Caco-2 (cell line): ENCODE data around the gene SLITRK1. TPM values are rescaled to one million over a fixed set of nuclear protein-coding genes. Genes with fewer than 3 reads are reported as not detected.

Source experiments
- Bru-seq: library from RNA; stranded (reverse); fragments of 400-500 nt; gene quantifications from one replicate; lab custom pipeline; 2021; lab: Mats Ljungman, UMichigan
- BruChase-seq, 2 experiments: library from RNA; stranded (reverse); fragments of 400-500 nt; gene quantifications; one replicate each; lab custom pipeline; 2021; lab: Mats Ljungman, UMichigan
- BruUV-seq: library from RNA; stranded (reverse); fragments of 400-500 nt; replicated peaks from 2 replicates; lab custom pipeline; 2021; lab: Mats Ljungman, UMichigan
- CTCF ChIA-PET: fragments of 300-600 bp; sonication (Branson Sonifier 250); formaldehyde crosslinking; loops from one replicate; lab custom pipeline; 2022; ENCODE audit warnings: antibody characterized with exemption; lab: Charles Lee
- POLR2A ChIA-PET: fragments of 300-600 bp; sonication (Branson Sonifier 250); formaldehyde crosslinking; loops from one replicate; lab custom pipeline; 2022; ENCODE audit warnings: antibody characterized with exemption; lab: Charles Lee
- DNase-seq, 2 experiments: peaks; one replicate each; pipeline versions ENCODE4 v3.0.0 to v3.0.0-alpha.2; 2020 to 2022
- H3K27me3 ChIP-seq: replicated peaks from 2 replicates; pipeline ENCODE4 v1.6.0; 2011; ENCODE audit warnings: low read length; ENCODE audit not compliant: control insufficient read depth, insufficient read depth
- H3K36me3 ChIP-seq: 2 replicates; pipeline ENCODE4 v1.5.1; 2011; ENCODE audit warnings: low read length; ENCODE audit not compliant: control insufficient read depth, insufficient read depth
- H3K4me1 ChIP-seq: fragments of 250-450 bp; sonication (Bioruptor Pico); 2 replicates; pipeline ENCODE4 v1.5.1; 2020; ENCODE audit warnings: mild to moderate bottlenecking
- H3K4me3 ChIP-seq: 2 replicates; pipeline ENCODE4 v1.5.1; 2011; ENCODE audit warnings: low read depth, mild to moderate bottlenecking, control low read depth, low read length
- H3K9me3 ChIP-seq: fragments of 250-450 bp; sonication (Bioruptor Pico); 2 replicates; pipeline ENCODE4 v1.5.1; 2020; ENCODE audit warnings: mild to moderate bottlenecking, moderate library complexity
- H3K27ac Mint-ChIP-seq: one replicate; pipeline ENCODE4 v1.8.0; 2022; ENCODE audit warnings: mixed read lengths; ENCODE audit not compliant: unreplicated experiment
- H3K27me3 Mint-ChIP-seq: one replicate; pipeline ENCODE4 v1.8.0; 2022; ENCODE audit warnings: mixed read lengths; ENCODE audit not compliant: insufficient read depth, unreplicated experiment
- H3K36me3 Mint-ChIP-seq: one replicate; pipeline ENCODE4 v1.8.0; 2022; ENCODE audit warnings: mild to moderate bottlenecking, mixed read lengths; ENCODE audit not compliant: insufficient read depth, unreplicated experiment
- H3K4me1 Mint-ChIP-seq: one replicate; pipeline ENCODE4 v1.8.0; 2022; ENCODE audit warnings: low read depth, mixed read lengths; ENCODE audit not compliant: unreplicated experiment
- H3K4me3 Mint-ChIP-seq: one replicate; pipeline ENCODE4 v1.8.0; 2022; ENCODE audit warnings: mild to moderate bottlenecking, moderate library complexity, mixed read lengths; ENCODE audit not compliant: unreplicated experiment
- H3K9me3 Mint-ChIP-seq: one replicate; pipeline ENCODE4 v1.8.0; 2022; ENCODE audit warnings: mixed read lengths; ENCODE audit not compliant: unreplicated experiment
- CTCF ChIP-seq, 2 experiments: fragments of 200-600 bp in 1 of 2; IDR thresholded peaks; 1 replicate in 1 of 2; 2 replicates in 1 of 2; pipeline versions ENCODE4 v1.5.1 to v1.8.0; 2011 to 2022; ENCODE audit warnings: antibody characterized with exemption in 1 of 2, control low read depth in 1 of 2, inconsistent platforms in 1 of 2, low read depth in 1 of 2, low read length in 1 of 2, mild to moderate bottlenecking in 1 of 2, moderate library complexity in 1 of 2; ENCODE audit not compliant: insufficient read depth in 1 of 2, severe bottlenecking in 1 of 2, unreplicated experiment in 1 of 2
- intact Hi-C: fragments of 100-400 bp; cut with micrococcal nuclease; formaldehyde crosslinking; loops from one replicate; pipeline ENCODE4 v1.10.0; 2022; ENCODE audit not compliant: unreplicated experiment
- long read RNA-seq: library from polyadenylated mRNA; stranded (forward); transcript quantifications from one replicate; pipeline ENCODE4 v2.0.0, GENCODE V29; 2022
- total RNA-seq: library from RNA; stranded (reverse); gene quantifications from 2 replicates; pipeline ENCODE4 v1.2.3, GENCODE V29; 2022

Gene SLITRK1
- total RNA-seq (not detected in 2 replicates), Bru-seq, nascent RNA (not detected), BruChase-seq, experiment 1, labeled RNA remaining after a 2-hour chase (not detected), BruChase-seq, experiment 2, labeled RNA remaining after a 6-hour chase (not detected)
- long read RNA-seq, result 0 reads

- peak; percentile 46 to 59 for DNase-seq
- H3K36me3 ChIP-seq, result no peaks in the 10 kb centered on the region
- no peaks in the 10 kb centered on the region for H3K4me1 ChIP-seq
- no peak for TF ChIP-seq CTCF (IDR thresholded peaks at IDR 0.05; ENCODE audit: insufficient read depth in 1 of 2, low read depth in 1 of 2, low read length in 1 of 2, severe bottlenecking in 1 of 2, unreplicated experiment in 1 of 2)
- Mint-ChIP-seq H3K4me3 (no peak within 1 kb of the TSS), H3K4me1 (no peaks in the 10 kb centered on the region), H3K36me3 (no peaks in the 10 kb centered on the region), H3K27me3 (peaks cover 3% of the 10 kb centered on the region), H3K9me3 (no peaks in the 10 kb centered on the region), H3K27ac (no peak within 1 kb of the TSS)
- H3K9me3 ChIP-seq, result no peaks in the 10 kb centered on the region
- H3K27me3 ChIP-seq, result no peaks in the 10 kb centered on the region
- CTCF ChIA-PET, result no interaction called here
- POLR2A ChIA-PET, result no interaction called here
- BruUV-seq, result no TSS peak
- intact Hi-C loops, result no loop called here
- no peak within 1 kb of the TSS for H3K4me3 ChIP-seq
Measured at GRCh38 chr13:83881917-83882605, at the start of gene SLITRK1. TSS of gene SLITRK1 (minus strand) at chr13:83882474. CDS start at chr13:83881507, 967 bp downstream.

GRCh38 chr13:83929157-83929556, 46.9 kb upstream of the SLITRK1 start:
- Mint-ChIP-seq H3K27me3 (peaks cover 2% of the 10 kb centered on the region), H3K4me1 (no peaks in the 10 kb centered on the region), H3K4me3 (no peak overlapping the region), H3K27ac (no peak overlapping the region), H3K9me3 (no peaks in the 10 kb centered on the region), H3K36me3 (no peaks in the 10 kb centered on the region)
- BruUV-seq, result no TSS peak
- no peak for TF ChIP-seq CTCF (IDR thresholded peaks at IDR 0.05; ENCODE audit: insufficient read depth in 1 of 2, low read depth in 1 of 2, low read length in 1 of 2, severe bottlenecking in 1 of 2, unreplicated experiment in 1 of 2)
- H3K9me3 ChIP-seq, result no peaks in the 10 kb centered on the region
- POLR2A ChIA-PET, result no interaction called here
- H3K27me3 ChIP-seq, result no peaks in the 10 kb centered on the region
- H3K4me1 ChIP-seq, result 0 out of 2 replicates have a peak, but pooled peaks cover 4% of the 10 kb centered on the region
- H3K36me3 ChIP-seq, result no peaks in the 10 kb centered on the region
- no peak for DNase-seq
- CTCF ChIA-PET, result no interaction called here
- H3K4me3 ChIP-seq, result no peak overlapping the region
- intact Hi-C loops, result no loop called here

- CTCF ChIA-PET, result no interaction called here
- Mint-ChIP-seq H3K9me3 (no peaks in the 10 kb centered on the region), H3K27ac (no peak overlapping the region), H3K27me3 (no peaks in the 10 kb centered on the region), H3K36me3 (no peaks in the 10 kb centered on the region), H3K4me1 (no peaks in the 10 kb centered on the region), H3K4me3 (no peak overlapping the region)
- no peak for TF ChIP-seq CTCF (IDR thresholded peaks at IDR 0.05; ENCODE audit: insufficient read depth in 1 of 2, low read depth in 1 of 2, low read length in 1 of 2, severe bottlenecking in 1 of 2, unreplicated experiment in 1 of 2)
- Histone ChIP-seq H3K4me1 (no peaks in the 10 kb centered on the region), H3K4me3 (no peak overlapping the region), H3K27me3 (no peaks in the 10 kb centered on the region), H3K36me3 (no peaks in the 10 kb centered on the region), H3K9me3 (no peaks in the 10 kb centered on the region)
- no peak for DNase-seq
- no TSS peak for BruUV-seq
- POLR2A ChIA-PET, result no interaction called here
- intact Hi-C loops, result no loop called here
Measured at GRCh38 chr13:83919775-83920174, 37.5 kb upstream of the SLITRK1 start.
